ENCODE results near the gene SH2D1A.

DNA sequence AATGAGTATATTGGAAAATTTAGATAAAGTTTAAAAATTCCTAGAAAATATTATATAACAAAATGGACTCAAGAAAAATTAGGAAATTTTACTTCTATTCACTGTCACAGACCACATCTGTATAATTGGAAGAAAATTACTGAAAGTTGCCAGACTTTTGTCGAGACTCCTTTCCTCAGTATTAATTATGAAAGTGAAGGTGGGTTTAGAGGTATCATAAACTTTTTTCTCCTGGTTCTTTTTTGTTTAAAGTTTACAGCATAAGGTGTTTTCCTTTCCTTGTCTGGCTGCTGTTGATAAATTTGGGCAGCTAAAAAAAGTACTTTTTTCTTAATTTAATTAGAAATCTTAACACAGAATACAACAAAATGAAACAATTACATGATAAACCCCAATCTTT is 20.6 kb upstream of the SH2D1A start:
- TF ChIP-seq, protein P1, sequence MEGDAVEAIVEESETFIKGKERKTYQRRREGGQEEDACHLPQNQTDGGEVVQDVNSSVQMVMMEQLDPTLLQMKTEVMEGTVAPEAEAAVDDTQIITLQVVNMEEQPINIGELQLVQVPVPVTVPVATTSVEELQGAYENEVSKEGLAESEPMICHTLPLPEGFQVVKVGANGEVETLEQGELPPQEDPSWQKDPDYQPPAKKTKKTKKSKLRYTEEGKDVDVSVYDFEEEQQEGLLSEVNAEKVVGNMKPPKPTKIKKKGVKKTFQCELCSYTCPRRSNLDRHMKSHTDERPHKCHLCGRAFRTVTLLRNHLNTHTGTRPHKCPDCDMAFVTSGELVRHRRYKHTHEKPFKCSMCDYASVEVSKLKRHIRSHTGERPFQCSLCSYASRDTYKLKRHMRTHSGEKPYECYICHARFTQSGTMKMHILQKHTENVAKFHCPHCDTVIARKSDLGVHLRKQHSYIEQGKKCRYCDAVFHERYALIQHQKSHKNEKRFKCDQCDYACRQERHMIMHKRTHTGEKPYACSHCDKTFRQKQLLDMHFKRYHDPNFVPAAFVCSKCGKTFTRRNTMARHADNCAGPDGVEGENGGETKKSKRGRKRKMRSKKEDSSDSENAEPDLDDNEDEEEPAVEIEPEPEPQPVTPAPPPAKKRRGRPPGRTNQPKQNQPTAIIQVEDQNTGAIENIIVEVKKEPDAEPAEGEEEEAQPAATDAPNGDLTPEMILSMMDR (IDR thresholded peaks at IDR 0.05), result no peak
- TF ChIP-seq POLR2A (IDR thresholded peaks at IDR 0.05), result no peak
